SJSA1 (cell line): ENCODE measurements around the gene TRIM60. TPM values are rescaled to one million over a fixed set of nuclear protein-coding genes. Genes with fewer than 3 reads are reported as not detected.
"Not testable (repeated sequence)": the region's sequence is repeated elsewhere in the genome, so short reads cannot be mapped to it uniquely, and the experiment has no call there.

ENCODE experiments used
- DNase-seq, 2 experiments: peaks; one replicate each; pipeline ENCODE4 v3.0.0-alpha.2; 2015 to 2020; ENCODE audit warnings: low spot score in 2 of 2, low read depth in 1 of 2
- H3K27ac ChIP-seq: fragments of 250-450 bp; sonication (Bioruptor Pico); 2 replicates; pipeline ENCODE4 v1.5.1; 2020; ENCODE audit warnings: mild to moderate bottlenecking, moderate library complexity
- H3K27me3 ChIP-seq: fragments of 250-450 bp; sonication (Bioruptor Pico); replicated peaks from 2 replicates; pipeline ENCODE4 v1.5.1; 2020; ENCODE audit warnings: mild to moderate bottlenecking, moderate library complexity
- H3K36me3 ChIP-seq: fragments of 250-450 bp; sonication (Bioruptor Pico); 2 replicates; pipeline ENCODE4 v1.5.1; 2020; ENCODE audit warnings: mild to moderate bottlenecking
- H3K4me1 ChIP-seq: fragments of 250-450 bp; sonication (Bioruptor Pico); replicated peaks from 2 replicates; pipeline ENCODE4 v1.6.1; 2021; ENCODE audit warnings: mild to moderate bottlenecking
- H3K4me3 ChIP-seq: fragments of 250-450 bp; sonication (Bioruptor Pico); 2 replicates; pipeline ENCODE4 v1.5.1; 2020; ENCODE audit warnings: mild to moderate bottlenecking
- H3K9me3 ChIP-seq: fragments of 250-450 bp; sonication (Bioruptor Pico); replicated peaks from 2 replicates; pipeline ENCODE4 v1.5.1; 2020; ENCODE audit warnings: mild to moderate bottlenecking
- total RNA-seq: library from RNA; depleted of rRNA; stranded (reverse); fragments of >200 nt; shearing (Covaris generic); gene quantifications from 2 replicates; pipeline ENCODE4 v1.2.3, GENCODE V29; 2014; rRNA removed

TRIM60 gene
- total RNA-seq, result not detected in 2 replicates

DNA sequence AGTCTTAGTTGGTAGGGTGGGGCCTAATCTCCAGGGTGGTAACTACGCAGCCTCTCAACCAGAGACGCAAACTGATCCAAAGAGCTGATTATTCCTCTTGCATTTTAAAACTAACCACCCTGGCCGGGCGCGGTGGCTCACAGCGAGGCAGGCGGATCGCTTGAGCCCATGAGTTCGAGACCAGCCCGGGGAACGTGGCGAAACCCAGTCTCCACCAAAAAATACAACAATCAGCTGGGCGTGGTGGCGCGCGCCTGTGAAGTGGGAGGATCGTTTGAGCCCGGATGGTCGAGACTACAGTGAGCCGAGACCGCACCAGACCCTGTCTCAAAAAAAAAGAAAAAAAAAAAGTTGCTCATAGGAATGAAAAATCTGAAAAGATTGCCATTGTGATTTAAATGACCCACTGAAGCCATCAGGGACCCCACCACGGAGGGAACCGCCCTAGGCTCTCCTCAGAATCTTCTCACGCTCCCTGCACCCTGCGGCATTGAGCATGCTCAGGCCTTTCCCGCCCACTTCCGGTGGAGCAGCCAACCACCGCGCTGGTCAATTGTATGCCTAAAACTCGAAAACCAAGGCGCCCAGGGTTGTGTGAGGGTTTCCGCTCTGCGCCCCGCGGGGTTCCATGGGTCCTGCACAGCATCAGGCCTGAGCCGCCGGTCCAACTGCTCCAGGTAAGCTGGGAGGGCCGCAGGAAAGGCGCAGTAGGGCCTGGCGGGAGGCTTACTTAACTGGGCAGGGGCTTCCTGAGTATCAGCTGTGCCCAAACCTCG, at the start of gene TRIM60:
TRIM60 (plus strand) TSS at position 564 of the 776 bp plus-strand sequence. CDS start 8,074 bp downstream, outside the sequence.
- Histone ChIP-seq H3K27me3 (no peaks in the 10 kb centered on the region), H3K36me3 (no peaks in the 10 kb centered on the region), H3K4me1 (no peaks in the 10 kb centered on the region), H3K27ac (no peak within 1 kb of the TSS), H3K4me3 (no peak within 1 kb of the TSS), H3K9me3 (no peaks in the 10 kb centered on the region)
- DNase-seq, result no peak

DNA sequence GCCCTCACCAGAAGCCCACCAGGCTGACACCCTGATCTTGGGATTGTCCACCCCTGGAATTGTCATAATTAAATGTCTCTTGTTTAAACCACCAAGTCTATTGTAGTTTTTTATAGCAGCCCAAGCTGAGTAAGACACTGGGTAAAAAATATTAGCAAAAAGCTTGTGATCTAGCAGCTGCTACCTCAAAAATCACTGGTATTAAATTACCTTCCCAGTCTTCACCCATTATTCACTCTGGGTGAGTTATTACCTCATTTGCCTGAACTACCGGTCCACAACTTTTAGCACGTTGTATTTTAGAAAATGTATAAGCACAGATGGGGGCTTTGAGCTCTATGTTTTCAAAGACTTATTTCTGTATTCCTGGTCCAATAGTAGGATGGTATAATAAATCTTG, 42.3 kb upstream of the TRIM60 start:
- H3K27ac ChIP-seq, result no peak overlapping the region
- H3K36me3 ChIP-seq, result no peaks in the 10 kb centered on the region
- no peak overlapping the region for H3K4me3 ChIP-seq
- no peaks in the 10 kb centered on the region for H3K27me3 ChIP-seq
- no peak for DNase-seq
- H3K4me1 ChIP-seq, result no peaks in the 10 kb centered on the region
- H3K9me3 ChIP-seq, result no peaks in the 10 kb centered on the region

DNA sequence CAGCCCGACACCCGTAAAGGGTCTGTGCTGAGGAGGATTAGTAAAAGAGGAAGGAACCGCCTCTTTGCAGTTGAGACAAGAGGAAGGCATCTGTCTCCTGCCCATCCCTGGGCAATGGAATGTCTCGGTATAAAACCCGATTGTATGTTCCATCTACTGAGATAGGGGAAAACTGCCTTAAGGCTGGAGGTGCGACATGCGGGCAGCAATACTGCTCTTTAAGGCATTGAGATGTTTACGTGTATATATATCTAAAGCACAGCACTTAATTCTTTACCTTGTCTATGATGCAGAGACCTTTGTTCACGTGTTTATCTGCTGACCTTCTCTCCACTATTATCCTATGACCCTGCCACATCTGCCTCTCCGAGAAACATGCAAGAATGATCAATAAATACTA, 41.0 kb upstream of the TRIM60 start:
- not testable (repeated sequence) for DNase-seq, H3K4me3 ChIP-seq, H3K4me1 ChIP-seq, H3K27me3 ChIP-seq, H3K27ac ChIP-seq, H3K36me3 ChIP-seq, H3K9me3 ChIP-seq

DNA sequence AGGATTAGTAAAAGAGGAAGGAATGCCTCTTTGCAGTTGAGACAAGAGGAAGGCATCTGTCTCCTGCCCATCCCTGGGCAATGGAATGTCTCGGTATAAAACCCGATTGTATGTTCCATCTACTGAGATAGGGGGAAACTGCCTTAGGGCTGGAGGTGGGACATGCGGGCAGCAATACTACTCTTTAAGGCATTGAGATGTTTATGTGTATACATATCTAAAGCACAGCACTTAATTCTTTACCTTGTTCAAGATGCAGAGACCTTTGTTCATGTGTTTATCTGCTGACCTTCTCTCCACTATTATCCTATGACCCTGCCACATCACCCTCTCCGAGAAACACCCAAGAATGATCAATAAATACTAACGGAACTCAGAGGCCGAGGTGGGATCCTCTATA, 35.7 kb upstream of the TRIM60 start:
- not testable (repeated sequence) for H3K27ac ChIP-seq, H3K4me1 ChIP-seq, H3K4me3 ChIP-seq, DNase-seq, H3K36me3 ChIP-seq, H3K9me3 ChIP-seq, H3K27me3 ChIP-seq

DNA sequence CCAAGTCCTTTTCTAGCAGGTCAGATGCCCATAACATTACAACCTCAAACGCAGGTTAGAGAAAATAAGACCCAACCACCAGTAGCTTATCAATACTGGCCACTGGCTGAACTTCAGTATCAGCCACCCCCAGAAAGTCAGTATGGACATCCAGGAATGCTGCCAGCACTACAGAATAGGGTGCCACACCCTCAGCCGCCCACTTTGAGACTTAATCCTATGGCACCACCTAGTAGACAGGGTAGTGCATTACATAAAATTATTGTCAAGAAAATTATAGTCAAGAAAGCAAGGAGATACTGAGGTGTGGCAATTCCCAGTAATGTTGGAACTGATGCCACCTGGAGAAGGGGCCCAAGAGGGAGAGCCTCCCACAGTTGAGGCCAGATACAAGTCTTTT, 34.5 kb upstream of the TRIM60 start:
- no peaks in the 10 kb centered on the region for H3K9me3 ChIP-seq
- H3K36me3 ChIP-seq, result no peaks in the 10 kb centered on the region
- no peaks in the 10 kb centered on the region for H3K27me3 ChIP-seq
- no peak overlapping the region for H3K4me3 ChIP-seq
- no peaks in the 10 kb centered on the region for H3K4me1 ChIP-seq
- no peak overlapping the region for H3K27ac ChIP-seq
- peak; percentile 52 to 54 for DNase-seq

DNA sequence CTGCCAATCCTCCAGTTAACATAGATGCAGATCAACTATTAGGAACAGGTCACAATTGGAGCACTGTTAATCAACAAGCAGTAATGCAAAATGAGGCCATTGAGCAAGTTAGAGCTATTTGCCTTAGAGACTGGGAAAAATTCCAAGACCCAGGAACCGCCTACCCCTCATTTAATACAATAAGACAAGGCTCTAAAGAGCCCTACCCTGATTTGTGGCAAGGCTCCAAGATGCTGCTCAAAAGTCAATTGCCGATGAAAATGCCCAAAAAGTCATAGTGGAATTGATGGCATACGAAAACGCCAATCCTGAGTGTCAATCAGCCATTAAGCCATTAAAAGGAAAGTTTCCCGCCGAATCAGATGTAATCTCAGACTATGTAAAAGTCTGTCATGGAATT, 33.9 kb upstream of the TRIM60 start:
- DNase-seq, result no peak
- H3K9me3 ChIP-seq, result no peaks in the 10 kb centered on the region

DNA sequence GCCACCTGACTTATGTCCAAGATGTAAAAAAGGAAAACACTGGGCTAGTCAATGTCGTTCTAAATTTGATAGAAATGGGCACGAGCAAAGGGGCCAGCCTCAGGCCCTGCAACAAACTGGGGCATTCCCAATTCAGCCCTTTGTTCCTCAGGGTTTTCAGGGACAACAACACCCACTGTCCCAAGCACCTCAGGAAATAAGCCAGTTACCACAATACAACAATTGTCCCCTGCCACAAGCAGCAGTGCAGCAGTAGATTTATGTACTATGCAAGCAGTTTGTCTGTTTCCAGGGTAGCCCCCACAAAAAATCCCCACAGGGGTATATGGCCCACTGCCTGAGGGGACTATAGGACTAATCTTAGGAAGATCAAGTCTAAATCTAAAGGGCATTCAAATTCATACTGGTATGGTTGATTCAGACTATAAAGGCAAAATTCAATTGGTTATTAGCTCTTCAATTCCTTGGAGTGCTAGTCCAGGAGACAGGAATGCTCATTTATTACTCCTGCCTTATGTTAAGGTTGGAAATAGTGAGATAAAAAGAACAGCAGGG, 33.2 kb upstream of the TRIM60 start:
- H3K4me3 ChIP-seq, H3K27ac ChIP-seq, H3K27me3 ChIP-seq, H3K4me1 ChIP-seq, H3K36me3 ChIP-seq, DNase-seq, H3K9me3 ChIP-seq: not testable (repeated sequence)

More for the DNA sequence above, 33.9 kb upstream of the TRIM60 start:
- Histone ChIP-seq H3K4me1 (no peaks in the 10 kb centered on the region), H3K4me3 (no peak overlapping the region), H3K36me3 (no peaks in the 10 kb centered on the region), H3K27ac (no peak overlapping the region), H3K27me3 (no peaks in the 10 kb centered on the region)

DNA sequence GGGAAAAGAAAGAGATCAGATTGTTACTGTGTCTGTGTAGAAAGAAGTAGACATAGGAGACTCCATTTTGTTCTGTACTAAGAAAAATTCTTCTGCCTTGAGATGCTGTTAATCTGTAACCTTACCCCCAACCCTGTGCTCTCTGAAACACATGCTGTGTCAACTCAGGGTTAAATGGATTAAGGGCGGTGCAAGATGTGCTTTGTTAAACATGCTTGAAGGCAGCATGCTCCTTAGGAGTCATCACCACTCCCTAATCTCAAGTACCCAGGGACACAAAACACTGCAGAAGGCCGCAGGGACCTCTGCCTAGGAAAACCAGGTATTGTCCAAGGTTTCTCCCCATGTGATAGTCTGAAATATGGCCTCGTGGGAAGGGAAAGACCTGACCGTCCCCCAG, 29.8 kb upstream of the TRIM60 start:
- not testable (repeated sequence) for DNase-seq, H3K9me3 ChIP-seq, H3K4me3 ChIP-seq, H3K4me1 ChIP-seq, H3K27me3 ChIP-seq, H3K27ac ChIP-seq, H3K36me3 ChIP-seq

DNA sequence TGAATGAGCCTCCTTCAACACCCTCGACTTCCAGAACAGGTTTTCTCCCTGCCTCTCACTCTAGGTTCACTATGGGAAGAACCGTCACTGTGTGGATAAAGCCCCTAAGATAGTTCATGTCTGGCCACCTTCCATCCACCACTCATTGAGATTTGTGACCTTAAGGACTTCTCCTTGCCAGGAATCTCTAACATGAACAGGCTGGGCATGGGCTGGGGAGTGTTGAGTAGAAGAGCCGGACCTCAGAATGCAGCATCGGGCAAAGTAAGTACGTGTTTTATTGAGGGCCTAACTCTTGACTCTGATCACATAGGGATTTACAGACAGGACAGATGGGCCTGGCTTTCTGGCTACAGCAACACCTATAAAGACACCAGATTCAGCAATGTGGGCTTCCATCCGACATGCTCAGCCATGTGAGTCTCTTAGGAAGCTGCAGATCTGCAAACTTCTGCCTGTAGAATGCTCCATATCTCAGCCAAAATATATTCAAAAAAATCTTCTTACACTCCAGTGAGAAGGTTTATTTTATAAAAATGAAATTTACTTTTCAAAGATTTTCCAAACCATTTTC, 26.4 kb upstream of the TRIM60 start:
- no peaks in the 10 kb centered on the region for H3K4me1 ChIP-seq
- no peaks in the 10 kb centered on the region; the same call in 1 of the 2 replicates for H3K9me3 ChIP-seq
- H3K36me3 ChIP-seq, result no peaks in the 10 kb centered on the region
- H3K27ac ChIP-seq, result no peak overlapping the region
- H3K27me3 ChIP-seq, result peaks cover 4% of the 10 kb centered on the region; the same call in 1 of the 2 replicates
- H3K4me3 ChIP-seq, result no peak overlapping the region
- no peak for DNase-seq

DNA sequence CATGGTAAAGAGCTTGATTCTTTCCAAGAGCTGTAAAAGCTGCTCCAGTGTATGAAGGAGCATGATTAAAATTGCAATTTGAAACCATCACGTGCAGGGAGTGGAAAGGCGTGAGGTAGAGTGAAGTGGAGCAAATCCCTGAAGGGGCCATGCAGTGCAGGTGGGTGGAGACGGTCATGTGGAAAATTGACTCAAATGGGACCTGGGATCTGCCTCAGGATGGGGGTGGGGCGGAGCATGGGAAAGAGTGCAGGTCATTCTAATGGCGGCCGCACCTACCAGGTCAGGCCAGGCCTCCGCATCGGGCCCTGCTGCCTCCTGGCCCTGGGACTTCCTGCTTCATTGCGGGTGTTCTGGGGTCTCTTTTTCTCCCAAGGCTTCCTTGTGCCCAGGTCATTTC, 25.3 kb upstream of the TRIM60 start:
- H3K27me3 ChIP-seq, result peaks cover 4% of the 10 kb centered on the region; the same call in 1 of the 2 replicates
- no peak overlapping the region for H3K4me3 ChIP-seq
- no peaks in the 10 kb centered on the region; the same call in 1 of the 2 replicates for H3K9me3 ChIP-seq
- no peak overlapping the region for H3K27ac ChIP-seq
- H3K4me1 ChIP-seq, result no peaks in the 10 kb centered on the region
- no peaks in the 10 kb centered on the region for H3K36me3 ChIP-seq
- DNase-seq, result no peak

DNA sequence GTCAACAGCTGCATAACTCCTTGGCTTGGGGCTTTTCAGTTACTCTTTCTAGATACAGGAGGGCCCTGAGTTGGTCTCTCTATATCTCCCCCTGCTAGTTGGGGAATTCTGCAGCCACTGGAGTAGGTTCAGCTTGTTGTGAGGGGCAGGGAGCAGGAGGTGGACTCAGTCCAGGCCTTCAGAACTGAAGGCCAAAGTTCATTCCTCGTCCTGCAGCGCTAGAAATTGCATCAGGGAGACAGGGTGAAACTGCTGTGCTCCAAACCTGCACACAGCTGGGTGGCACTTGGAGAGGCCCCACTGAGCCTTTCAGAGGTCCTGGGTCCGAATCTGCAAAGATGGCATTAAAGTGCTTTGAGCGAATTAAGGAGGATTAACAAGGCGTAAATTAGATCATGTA, 24.9 kb upstream of the TRIM60 start:
- no peak for DNase-seq

DNA sequence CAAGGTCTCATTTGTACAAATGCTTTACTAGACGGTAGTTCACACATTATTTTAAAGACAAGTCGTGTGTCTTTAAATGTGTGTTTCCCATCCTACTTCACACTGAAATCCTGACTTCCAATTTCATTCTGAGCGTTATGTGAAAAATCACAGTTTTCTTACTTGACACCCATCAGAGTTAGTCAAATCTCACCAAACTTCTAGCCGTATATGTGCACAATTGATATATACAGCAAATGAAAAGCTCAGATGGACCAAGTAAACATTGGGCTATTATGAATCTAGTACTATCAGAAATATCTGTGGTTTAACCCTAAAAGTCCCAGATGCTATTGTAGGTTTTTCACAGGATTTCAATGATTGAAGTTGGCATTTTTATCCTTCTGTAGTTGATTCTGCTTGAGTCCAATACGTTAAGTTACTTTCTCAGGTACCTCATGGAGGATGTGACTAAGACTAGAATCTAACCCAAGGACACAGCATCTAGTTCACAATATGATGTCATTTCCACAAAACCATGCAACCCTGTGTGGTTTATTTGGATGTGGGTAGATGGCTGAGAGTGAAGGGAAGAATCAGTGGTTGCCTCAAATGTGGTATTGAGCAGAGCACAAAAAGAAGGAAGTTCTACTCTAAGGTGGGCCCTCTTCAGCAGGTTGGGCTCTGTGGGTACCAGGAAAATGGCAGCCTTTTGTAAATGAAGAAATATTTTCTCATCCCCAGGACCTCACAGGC, 22.1 kb upstream of the TRIM60 start:
- Histone ChIP-seq H3K36me3 (no peaks in the 10 kb centered on the region), H3K27ac (no peak overlapping the region), H3K27me3 (peaks cover 4% of the 10 kb centered on the region; the same call in 1 of the 2 replicates), H3K9me3 (no peaks in the 10 kb centered on the region), H3K4me3 (no peak overlapping the region), H3K4me1 (no peaks in the 10 kb centered on the region)
- DNase-seq, result no peak

More for the DNA sequence above, 24.9 kb upstream of the TRIM60 start:
- Histone ChIP-seq H3K27me3 (peaks cover 4% of the 10 kb centered on the region; the same call in 1 of the 2 replicates), H3K9me3 (no peaks in the 10 kb centered on the region; the same call in 1 of the 2 replicates), H3K4me1 (no peaks in the 10 kb centered on the region), H3K4me3 (no peak overlapping the region), H3K36me3 (no peaks in the 10 kb centered on the region), H3K27ac (no peak overlapping the region)

DNA sequence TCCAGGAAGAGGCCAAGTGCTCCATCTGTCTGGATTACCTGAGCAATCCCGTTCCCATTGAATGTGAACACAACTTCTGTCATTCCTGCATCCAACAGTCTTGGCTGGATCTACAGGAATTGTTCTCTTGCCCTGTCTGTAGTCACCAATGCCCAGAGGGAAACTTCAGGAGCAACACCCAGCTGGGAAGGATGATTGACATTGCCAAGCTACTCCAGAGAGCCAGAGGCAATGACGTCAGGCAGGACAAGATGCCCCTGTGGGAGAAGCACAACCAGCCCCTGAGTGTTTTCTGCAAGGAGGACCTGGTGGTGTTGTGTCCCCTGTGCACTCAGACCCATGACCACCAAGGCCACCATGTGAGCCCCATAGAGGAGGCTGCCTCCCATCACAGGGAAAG, 21.3 kb upstream of the TRIM60 start:
- no peaks in the 10 kb centered on the region for H3K4me1 ChIP-seq
- H3K27ac ChIP-seq, result no peak overlapping the region
- no peak overlapping the region for H3K4me3 ChIP-seq
- no peaks in the 10 kb centered on the region for H3K9me3 ChIP-seq
- no peak for DNase-seq
- peaks cover 4% of the 10 kb centered on the region; the same call in 1 of the 2 replicates for H3K27me3 ChIP-seq
- no peaks in the 10 kb centered on the region for H3K36me3 ChIP-seq

DNA sequence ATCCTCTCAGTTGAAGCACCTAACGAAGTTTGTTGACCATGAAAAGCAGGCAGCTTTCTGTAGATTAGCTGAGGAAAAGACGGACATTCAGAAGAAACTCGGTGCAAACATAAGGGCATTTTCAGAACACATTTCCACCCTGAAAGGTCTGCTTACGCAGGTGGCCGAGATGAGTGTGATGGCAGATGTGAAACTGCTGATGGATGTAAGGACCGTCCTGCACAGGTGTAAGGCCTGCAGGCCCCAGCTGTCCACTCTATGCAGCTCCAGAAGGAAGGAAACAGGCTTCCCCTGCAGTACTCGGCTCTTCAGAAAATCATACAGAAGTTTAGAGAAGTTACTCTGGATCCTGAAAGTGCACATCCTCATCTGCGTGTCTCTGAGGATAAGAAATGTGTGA, 20.8 kb upstream of the TRIM60 start:
- Histone ChIP-seq H3K27ac (no peak overlapping the region), H3K9me3 (no peaks in the 10 kb centered on the region), H3K4me1 (no peaks in the 10 kb centered on the region), H3K4me3 (no peak overlapping the region), H3K27me3 (peaks cover 4% of the 10 kb centered on the region; the same call in 1 of the 2 replicates), H3K36me3 (no peaks in the 10 kb centered on the region)
- DNase-seq, result no peak
